K562 (cell line): Measurements from ENCODE around the gene ZBTB38. TPM values are rescaled to one million over a fixed set of nuclear protein-coding genes. Genes with fewer than 3 reads are reported as not detected.

Source experiments
- MAFK ChIP-seq: IDR thresholded peaks from 2 replicates; pipeline ENCODE4 v1.6.1; 2011; ENCODE audit warnings: low read length, improper control_type of control experiment
- NR2C1 ChIP-seq, 2 experiments: fragments of 450-650 bp; IDR thresholded peaks; 2 replicates each; pipeline ENCODE4 v1.6.1; 2017; ENCODE audit warnings: mild to moderate bottlenecking in 2 of 2, antibody characterized with exemption in 1 of 2, inconsistent platforms in 1 of 2, missing compliant biosample characterization in 1 of 2, missing genetic modification characterization in 1 of 2
- SP1 ChIP-seq: sonication (generic); formaldehyde crosslinking; IDR thresholded peaks from 2 replicates; pipeline ENCODE4 v1.8.1; 2022; ENCODE audit warnings: mild to moderate bottlenecking, missing genetic modification reagents
- polyA plus RNA-seq, 8 experiments: library from polyadenylated mRNA; depleted of rRNA in 4 of 8; stranded (reverse) in 5 of 8; unstranded in 3 of 8; fragments of >200 nt; fragmentation: Nextera tagmentation in 2 of 8; fragmentation: Illumina TruSeq in 1 of 8; extraction: Ambion mirVana in 2 of 8; extraction: Trizol in 1 of 8; gene quantifications; 2 replicates each; pipeline versions ENCODE4 v1.2.1 to v1.2.3, GENCODE V29; 2011 to 2014; ENCODE audit warnings: inconsistent platforms in 1 of 8, missing spikeins in 1 of 8
- total RNA-seq, 7 experiments: library from RNA; depleted of rRNA in 6 of 7; stranded (reverse); fragments of >200 nt in 6 of 7; fragmentation: Illumina TruSeq in 2 of 7; extraction: Trizol in 2 of 7; gene quantifications; 2 replicates each; pipeline versions ENCODE4 v1.2.1 to v1.2.3, GENCODE V29; 2011 to 2021; ENCODE audit warnings: low replicate concordance in 1 of 7
- TF ChIP-seq, protein P1 (sequence below): fragments of 250-450 bp; sonication (Bioruptor Pico); IDR thresholded peaks from 2 replicates; pipeline ENCODE4 v1.8.0; 2021; ENCODE audit warnings: moderate library complexity, mild to moderate bottlenecking, inconsistent platforms
- TF ChIP-seq, protein P2 (sequence below), 3 experiments: IDR thresholded peaks in 2 of 3; conservative IDR thresholded peaks in 1 of 3; 2 replicates each; pipeline ENCODE4 v1.5.1; 2011 to 2012; ENCODE audit warnings: low read length in 3 of 3, mild to moderate bottlenecking in 3 of 3, control low read depth in 2 of 3, improper control_type of control experiment in 1 of 3, inconsistent platforms in 1 of 3, low read depth in 1 of 3, mixed read lengths in 1 of 3, moderate library complexity in 1 of 3; ENCODE audit not compliant: insufficient read depth in 2 of 3
- TF ChIP-seq, protein P3 (sequence below): fragments of 250-450 bp; sonication (Bioruptor Pico); IDR thresholded peaks from 2 replicates; pipeline ENCODE4 v1.8.0; 2021; ENCODE audit warnings: moderate library complexity, mild to moderate bottlenecking, inconsistent platforms

Gene ZBTB38
- total and polyA plus RNA-seq, 9 of the 15 experiments (the other 6 are each of a cell fraction or from before 2014, with no cell fraction given) = 12.1 to 39.4 (median 22.9) TPM

DNA sequence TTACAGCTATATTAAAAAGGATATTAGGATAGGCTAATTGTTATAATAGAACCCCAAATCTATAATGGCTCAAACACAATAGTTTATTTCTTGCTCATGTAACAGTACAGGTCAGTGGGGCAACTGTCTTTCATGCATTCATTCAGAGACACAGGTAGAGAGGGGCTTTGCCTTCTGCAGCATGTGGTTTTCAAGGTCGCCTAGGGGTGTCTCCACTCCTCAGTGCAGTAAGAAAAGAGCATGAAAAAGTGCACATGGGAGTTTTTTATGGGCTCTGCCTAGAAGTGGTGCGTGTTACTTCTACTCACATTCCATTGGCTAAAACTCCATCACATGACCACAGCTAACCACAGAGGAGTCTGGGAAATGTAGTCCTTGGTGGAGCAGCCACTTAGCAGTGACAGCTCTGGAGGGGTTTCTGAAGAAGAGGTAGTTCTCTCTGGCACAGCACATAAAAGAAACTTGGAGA lies 1.8 kb downstream of the ZBTB38 start (continued):
- TF ChIP-seq, protein P1, sequence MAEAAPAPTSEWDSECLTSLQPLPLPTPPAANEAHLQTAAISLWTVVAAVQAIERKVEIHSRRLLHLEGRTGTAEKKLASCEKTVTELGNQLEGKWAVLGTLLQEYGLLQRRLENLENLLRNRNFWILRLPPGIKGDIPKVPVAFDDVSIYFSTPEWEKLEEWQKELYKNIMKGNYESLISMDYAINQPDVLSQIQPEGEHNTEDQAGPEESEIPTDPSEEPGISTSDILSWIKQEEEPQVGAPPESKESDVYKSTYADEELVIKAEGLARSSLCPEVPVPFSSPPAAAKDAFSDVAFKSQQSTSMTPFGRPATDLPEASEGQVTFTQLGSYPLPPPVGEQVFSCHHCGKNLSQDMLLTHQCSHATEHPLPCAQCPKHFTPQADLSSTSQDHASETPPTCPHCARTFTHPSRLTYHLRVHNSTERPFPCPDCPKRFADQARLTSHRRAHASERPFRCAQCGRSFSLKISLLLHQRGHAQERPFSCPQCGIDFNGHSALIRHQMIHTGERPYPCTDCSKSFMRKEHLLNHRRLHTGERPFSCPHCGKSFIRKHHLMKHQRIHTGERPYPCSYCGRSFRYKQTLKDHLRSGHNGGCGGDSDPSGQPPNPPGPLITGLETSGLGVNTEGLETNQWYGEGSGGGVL (CRISPR knock-in tag) = no peak
- TF ChIP-seq SP1 (CRISPR knock-in tag) (no peak), MAFK (peak; percentile 41; the same call in 1 of the 2 replicates), NR2C1 (IDR thresholded peaks at IDR 0.05) (peak; percentile 89), NR2C1 (tag; IDR thresholded peaks at IDR 0.05) (peak; percentile 92)
- TF ChIP-seq, protein P2, sequence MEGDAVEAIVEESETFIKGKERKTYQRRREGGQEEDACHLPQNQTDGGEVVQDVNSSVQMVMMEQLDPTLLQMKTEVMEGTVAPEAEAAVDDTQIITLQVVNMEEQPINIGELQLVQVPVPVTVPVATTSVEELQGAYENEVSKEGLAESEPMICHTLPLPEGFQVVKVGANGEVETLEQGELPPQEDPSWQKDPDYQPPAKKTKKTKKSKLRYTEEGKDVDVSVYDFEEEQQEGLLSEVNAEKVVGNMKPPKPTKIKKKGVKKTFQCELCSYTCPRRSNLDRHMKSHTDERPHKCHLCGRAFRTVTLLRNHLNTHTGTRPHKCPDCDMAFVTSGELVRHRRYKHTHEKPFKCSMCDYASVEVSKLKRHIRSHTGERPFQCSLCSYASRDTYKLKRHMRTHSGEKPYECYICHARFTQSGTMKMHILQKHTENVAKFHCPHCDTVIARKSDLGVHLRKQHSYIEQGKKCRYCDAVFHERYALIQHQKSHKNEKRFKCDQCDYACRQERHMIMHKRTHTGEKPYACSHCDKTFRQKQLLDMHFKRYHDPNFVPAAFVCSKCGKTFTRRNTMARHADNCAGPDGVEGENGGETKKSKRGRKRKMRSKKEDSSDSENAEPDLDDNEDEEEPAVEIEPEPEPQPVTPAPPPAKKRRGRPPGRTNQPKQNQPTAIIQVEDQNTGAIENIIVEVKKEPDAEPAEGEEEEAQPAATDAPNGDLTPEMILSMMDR (IDR thresholded peaks at IDR 0.05 in 2 of 3, conservative IDR thresholded peaks at IDR 0.05 in 1 of 3; ENCODE audit: insufficient read depth in 2 of 3, low read depth in 1 of 3, low read length in 3 of 3) = peak; percentile 61 to 73 (median 65)
- TF ChIP-seq, protein P3, sequence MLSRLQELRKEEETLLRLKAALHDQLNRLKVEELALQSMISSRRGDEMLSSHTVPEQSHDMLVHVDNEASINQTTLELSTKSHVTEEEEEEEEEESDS (CRISPR knock-in tag) = no peak
- TF ChIP-seq, all 486 proteins: peak for 102
